HG03175 (cell line): Measurements from ENCODE around the gene CDYL2.
A peak's percentile ranks its signal among the peaks of the same experiment; 100 is the strongest.

Experiments used
- ATAC-seq: cut with Tn5 transposase; IDR thresholded peaks from one replicate; pipeline ENCODE4 v1.9.1; 2021; ENCODE audit warnings: mild to moderate bottlenecking, moderate library complexity; ENCODE audit not compliant: unreplicated experiment

Gene CDYL2

DNA sequence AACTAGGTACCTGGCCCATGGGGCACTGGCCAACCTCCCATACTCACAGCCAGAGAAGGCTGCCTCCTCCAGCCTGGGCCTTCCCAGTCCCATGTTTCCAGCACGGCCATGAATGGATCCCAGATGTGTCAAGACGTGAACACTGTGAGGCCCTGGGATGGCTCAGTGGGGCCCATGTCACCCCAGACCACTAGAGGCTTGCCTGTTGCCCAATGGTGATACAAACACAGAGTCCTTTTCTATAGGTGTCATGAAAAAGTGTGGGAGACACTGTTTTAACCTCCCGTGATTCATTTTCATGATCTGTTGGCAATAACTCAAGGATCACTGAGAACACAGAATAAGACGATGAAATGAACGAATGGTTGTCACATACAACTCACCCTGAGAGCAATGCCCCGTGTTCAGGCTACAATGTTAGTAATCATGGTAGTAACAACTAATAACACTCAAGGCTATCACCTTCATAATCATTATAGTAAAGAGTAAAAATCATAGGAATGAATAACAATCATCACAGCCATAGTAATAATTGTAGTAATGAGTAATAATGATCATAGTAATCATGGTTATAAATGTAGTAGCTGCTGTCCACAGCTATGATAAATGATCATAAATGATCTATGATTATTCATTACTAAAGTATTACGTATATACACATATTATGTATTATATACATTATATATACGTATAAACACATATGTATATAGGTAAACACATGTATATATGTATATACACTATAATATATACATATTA lies 199.6 kb downstream of the CDYL2 start:
- ATAC-seq: no peak

DNA sequence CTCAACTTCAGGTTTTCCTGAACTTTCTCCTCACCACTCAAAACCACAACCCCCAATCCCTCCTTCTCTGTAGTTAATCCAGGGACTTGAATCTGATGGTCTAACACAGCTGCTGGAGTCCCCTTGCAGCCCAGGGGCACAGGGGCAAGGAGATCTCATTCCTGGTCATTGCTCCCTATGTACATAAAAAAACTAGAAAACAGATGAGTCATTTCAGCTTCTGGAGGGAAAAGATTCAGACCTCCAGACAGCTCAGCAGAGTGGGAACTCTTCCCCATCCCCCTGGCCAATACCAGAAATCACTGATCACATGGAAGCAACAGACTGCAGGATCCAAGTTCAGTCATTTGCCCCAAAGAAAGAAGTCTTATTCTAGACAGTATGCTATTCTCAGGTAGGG lies 201.5 kb downstream of the CDYL2 start:
- ATAC-seq: no peak

DNA sequence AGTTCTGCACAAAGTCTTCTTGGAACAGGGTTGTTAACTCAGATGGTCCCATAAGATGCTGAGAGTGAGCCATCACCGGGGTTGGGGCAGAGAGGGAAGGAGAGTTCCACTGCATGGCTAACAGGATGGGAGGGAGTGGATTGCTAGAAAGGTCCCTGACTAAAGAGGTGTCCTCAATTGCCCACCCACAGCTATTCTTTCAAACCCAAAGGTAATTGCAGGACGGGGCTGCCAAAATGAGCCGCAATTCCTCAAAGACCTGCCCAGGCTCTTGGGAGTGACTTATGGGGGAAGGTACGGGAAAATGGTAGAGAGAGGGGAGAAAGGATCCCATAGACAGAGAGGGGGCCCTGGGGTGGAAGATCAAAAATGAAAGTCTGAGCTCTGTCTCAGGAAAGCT lies 203.2 kb downstream of the CDYL2 start:
- no peak for ATAC-seq

DNA sequence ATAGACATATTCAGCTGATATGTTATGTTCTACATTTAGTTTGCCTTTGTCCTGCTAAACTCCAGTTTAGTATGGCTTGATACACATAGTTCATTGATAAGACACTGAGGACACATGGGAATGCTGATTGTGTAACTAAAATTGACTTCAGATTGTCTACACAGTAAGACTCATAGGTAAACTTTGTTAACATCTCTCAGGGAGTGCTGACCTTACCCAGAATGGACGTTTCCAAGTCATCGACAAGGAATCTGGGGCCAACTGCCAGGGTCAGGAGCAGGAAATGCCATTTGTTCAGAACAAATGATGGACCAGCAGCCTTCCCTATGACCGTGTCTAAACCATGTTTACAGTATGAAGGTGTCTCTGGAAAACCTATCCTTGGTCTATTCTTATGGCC lies 204.9 kb downstream of the CDYL2 start:
- no peak for ATAC-seq

GRCh38 chr16:80596507-80597207 lies 207.7 kb downstream of the CDYL2 start:
- no peak for ATAC-seq

DNA sequence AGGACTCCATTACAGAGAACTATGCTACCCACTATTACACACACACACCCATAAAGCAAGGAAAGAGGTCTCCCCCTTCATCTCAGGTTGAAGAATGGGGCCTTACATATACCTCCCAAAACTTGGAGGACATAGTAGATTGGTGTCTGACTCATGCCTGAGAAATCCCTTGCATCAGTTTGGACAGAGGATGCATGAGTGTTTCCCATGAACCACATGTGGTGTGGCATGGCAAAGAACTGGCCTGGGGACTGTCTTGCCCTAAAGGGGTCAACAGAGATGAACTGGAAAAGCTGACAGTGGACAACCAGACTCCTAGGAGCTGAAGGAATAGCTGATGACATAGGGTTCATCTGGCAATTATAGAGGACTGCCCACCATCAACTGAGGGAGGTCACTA lies 209.6 kb downstream of the CDYL2 start:
- ATAC-seq: no peak

DNA sequence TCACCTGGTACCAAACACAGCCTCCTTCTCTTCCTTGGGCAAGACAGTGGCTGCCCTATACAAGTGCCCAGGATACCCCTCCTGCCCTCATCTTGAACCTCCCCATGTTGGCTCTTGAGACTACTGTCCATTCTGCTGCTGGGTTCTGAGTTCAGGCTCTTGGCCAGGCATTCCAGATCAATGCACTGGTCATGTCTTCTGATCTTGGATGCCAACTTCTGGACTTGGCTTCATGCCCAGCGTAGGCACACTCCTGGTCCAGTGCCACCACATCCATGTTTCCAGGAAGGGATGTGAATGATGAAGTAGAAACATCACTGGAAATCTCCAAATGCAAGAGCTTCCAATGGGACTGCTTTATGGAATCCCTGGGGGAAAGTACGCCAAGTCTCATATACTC lies 212.1 kb downstream of the CDYL2 start:
- no peak for ATAC-seq

DNA sequence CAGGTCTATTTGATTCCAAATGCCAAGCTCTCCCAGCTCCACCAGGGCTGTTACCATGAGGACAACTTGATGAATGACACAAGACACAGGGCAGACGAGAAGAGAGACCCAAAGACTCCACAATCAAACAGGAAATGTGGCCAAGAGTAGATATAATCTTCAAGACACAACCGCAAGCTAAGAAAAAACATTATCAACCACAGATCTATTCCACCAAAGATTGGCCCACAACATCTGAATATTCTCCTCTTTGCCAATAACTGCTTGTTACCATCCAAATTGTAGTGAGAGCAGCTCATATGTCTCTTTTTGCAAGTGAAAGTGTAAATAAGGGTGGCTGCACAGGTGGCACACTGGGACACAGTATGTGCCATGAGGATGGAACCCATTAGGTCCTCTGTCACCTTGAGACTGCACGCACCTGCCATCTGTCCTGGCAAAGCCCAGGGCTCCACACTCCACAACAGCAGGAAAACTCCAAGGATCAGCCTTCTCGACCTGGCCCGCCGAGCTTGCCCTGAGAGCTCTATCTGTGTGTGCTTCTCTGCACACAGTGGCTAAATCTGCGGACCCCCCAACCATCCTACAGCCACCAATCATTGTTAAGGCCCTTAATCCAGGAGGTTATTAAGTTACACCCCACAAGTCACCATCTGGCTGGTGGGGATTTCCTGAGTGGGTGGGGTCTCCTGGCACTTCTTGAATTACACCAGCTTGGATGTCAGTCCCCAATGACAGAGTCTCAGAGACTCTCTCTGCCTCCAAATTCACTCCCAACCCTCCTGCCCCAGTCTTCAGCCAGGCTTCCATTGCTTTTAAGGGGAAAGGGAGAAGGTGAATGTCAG lies 213.1 kb downstream of the CDYL2 start:
- ATAC-seq: no peak

GRCh38 chr16:80587071-80587470 lies 217.3 kb downstream of the CDYL2 start:
- ATAC-seq: no peak

DNA sequence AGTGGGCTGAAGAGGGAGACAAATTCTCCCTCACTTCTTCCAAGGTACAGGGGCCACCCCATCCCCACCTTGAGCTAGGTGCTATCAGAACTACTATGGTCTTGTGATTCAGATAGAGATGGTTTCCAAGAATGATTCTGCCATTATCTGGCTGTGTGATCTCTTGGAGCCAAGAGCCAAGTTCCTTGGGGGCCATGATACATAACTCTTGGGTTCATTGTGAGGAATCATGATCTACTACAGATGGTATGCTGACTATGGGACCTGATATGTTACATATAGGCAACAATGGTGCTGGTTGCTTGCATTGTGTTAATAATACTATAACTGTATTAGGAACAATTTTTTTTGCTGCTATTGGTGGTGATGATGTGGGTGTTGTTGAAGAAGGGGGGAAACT lies 217.9 kb downstream of the CDYL2 start:
- ATAC-seq: no peak

- ATAC-seq: peak; percentile 56
Observed at GRCh38 chr16:80585764-80586163, 218.6 kb downstream of the CDYL2 start.

- ATAC-seq: no peak
Observed at GRCh38 chr16:80583466-80583865, 220.9 kb downstream of the CDYL2 start.

GRCh38 chr16:80580109-80580832 lies 224.1 kb downstream of the CDYL2 start:
- ATAC-seq: peak; percentile 92

DNA sequence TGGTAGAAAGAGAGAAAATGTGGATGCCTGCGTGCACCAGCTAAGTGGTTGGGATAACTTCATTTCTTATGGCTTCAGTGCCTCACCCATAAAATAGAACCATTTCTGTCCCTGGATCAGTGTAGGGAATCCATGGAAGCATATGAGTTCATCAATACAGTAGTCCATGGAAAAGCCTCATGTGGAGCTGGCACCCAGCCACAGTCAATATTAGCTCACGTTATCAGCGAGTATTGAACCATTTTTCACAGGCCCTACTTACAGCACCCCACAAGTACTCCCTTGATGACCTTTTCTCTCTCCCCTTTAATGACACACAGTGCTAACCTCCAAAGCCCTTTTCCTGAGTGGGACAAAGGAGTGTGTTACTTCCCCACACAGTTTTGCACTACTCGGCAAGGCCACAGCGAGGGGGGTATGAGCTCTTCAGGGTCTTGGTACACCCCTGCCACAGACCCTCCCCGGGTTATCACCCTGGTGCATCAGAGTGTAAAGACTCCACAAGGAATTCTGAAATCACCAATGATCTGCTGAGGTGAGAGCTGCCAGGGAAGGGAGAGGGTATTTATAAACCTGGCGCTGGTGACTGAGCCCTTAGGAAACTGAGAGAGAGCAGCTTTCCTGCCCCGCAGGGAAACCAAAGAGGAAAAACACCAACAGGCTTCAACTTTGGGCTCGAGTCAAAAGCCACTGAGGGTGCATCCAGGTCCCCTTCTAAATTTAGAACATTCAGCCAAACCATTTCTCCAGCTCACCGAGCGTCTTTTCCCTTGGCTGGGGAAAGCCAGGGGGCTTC lies 226.7 kb downstream of the CDYL2 start:
- ATAC-seq: no peak

GRCh38 chr16:80576343-80576912 lies 228.0 kb downstream of the CDYL2 start:
- ATAC-seq: no peak

GRCh38 chr16:80573700-80574120 lies 230.7 kb downstream of the CDYL2 start:
- no peak for ATAC-seq

- no peak for ATAC-seq
Observed at GRCh38 chr16:80570106-80570478, 234.3 kb downstream of the CDYL2 start.

GRCh38 chr16:80569440-80570105 lies 234.8 kb downstream of the CDYL2 start:
- no peak for ATAC-seq

GRCh38 chr16:80564394-80564793 lies 240.0 kb downstream of the CDYL2 start:
- ATAC-seq: no peak
